SK-N-MC (cell line): ENCODE data around the gene SLC4A7.

Source experiments
- EZH2 ChIP-seq: fragments of 200-600 bp; sonication (generic); IDR thresholded peaks from one replicate; pipeline ENCODE4 v1.6.1; 2017; ENCODE audit warnings: antibody characterized with exemption
- POLR2AphosphoS5 ChIP-seq: IDR thresholded peaks from 2 replicates; pipeline ENCODE4 v1.6.1; 2012; ENCODE audit warnings: mild to moderate bottlenecking, low read depth, low read length, borderline replicate concordance

DNA sequence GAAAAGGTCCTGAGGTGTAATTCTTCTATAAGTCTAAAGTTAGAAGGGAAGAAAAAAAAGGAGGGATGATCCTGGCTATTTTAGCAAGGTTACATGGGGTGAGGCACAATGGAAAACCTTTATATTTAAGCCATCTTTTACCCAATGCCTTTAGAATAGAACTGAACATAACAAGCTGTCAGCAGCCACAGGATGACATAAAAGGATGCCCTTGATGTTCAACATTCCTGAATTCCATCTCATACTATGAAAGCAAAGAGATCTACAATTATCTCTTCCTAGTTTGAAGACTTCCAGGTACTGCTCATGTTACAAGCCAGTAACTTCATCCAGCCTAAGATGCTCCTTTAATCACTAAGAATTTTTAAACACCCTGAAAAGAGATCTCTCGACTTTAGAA lies 141.9 kb downstream of the SLC4A7 start:
- TF ChIP-seq EZH2 (no peak), POLR2AphosphoS5 (no peak)
